Upper lobe of left lung (tissue), 4 donors: ENCODE measurements around the gene KCNQ2.

Experiments used
- CTCF ChIP-seq, 6 experiments: fragments of 450-650 bp in 4 of 6; fragments of 200-600 bp in 2 of 6; sonication (generic) in 2 of 6; IDR thresholded peaks; one replicate each; pipeline ENCODE4 v1.5.1; 2016 to 2019; ENCODE audit warnings: antibody characterized with exemption in 6 of 6
- POLR2A ChIP-seq, 4 donors: fragments of 450-650 bp; IDR thresholded peaks; one replicate each; pipeline ENCODE4 v1.5.1; 2016 to 2017; ENCODE audit warnings: antibody characterized with exemption in 4 of 4, mild to moderate bottlenecking in 2 of 4

GRCh38 chr20:63491078-63491477 lies 18.6 kb upstream of the KCNQ2 start:
- TF ChIP-seq CTCF (IDR thresholded peaks at IDR 0.05) (no peak), POLR2A (IDR thresholded peaks at IDR 0.05) (no peak)
